Activated CD4-positive, CD25-positive, alpha-beta regulatory T cell treated with anti-CD3 and anti-CD28 coated beads, Interleukin-2, amount 50 U/mL, for 72 hours (primary cell): ENCODE data around the gene PRKCD.
"Not testable (repeated sequence)": the region's sequence is repeated elsewhere in the genome, so short reads cannot be mapped to it uniquely, and the experiment has no call there.

Experiments used
- DNase-seq: peaks from one replicate; pipeline ENCODE4 v3.0.0; 2021

PRKCD gene

DNA sequence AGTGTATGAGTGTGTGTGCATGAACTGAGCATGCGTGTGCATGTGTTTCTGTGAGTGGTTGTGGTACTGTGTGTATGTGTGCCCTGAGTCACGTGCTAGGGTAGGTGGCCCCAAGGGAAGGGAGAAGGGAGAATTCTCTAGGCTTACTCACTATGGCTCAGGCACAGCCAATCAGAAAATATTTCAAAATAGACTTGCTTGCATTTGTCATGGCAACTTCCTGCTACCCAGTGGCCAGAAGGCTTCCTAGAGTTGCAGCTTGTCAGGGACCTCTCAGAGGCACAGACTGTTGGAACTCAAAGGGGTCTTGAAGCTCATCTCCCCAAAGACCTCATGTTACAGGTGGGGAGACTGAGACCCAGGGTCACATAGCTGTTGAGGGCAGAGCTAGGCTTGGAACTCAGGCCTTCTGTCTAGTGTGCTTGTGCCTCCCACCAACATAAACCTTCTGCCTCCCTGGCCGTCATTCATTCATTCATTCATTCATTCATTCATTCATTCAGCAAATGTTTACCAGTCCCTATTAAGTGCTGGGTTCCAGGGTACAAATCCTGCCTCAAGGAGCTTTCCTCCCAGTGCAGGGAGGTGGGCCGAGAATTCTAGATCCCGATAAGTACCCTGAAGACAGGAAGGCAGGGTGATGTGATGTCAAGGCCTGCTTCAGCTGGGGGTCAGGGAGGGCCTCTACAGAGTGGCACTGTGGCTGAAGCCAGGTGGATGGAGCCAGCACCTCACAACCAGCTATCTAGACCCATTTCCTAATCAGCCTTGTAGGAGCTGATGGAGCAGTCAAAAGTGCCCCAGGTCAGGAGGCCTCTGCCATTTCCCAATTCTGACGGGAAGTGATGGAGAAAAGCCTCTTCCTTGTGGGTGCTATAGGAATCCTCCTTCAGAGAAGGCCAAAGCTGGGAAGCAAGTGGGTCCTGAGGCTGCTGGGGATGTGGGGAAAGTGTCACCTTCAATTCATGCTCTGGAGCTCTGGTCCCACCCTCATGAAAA lies 19.9 kb upstream of the PRKCD start:
- no peak for DNase-seq

DNA sequence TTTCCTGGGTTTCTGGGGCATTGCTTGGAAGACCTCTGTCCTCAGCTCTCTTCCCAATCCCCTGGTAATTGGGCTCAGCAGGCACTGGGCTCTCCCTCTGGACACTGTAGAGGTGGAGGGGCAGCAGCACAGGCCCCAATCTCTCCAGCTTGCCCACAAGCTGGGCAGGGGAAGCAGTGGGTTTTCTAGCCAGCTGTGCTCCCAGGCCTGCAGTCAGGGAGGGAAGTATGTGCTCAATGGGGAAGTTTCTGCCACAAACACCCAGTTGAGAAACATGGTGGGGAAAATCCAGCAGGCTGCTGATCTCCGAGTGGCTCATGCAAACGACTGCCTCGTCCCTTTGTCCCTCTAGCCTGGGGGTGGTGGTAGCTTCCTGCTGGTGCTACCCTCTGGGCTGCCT lies 18.0 kb upstream of the PRKCD start:
- DNase-seq, result no peak

DNA sequence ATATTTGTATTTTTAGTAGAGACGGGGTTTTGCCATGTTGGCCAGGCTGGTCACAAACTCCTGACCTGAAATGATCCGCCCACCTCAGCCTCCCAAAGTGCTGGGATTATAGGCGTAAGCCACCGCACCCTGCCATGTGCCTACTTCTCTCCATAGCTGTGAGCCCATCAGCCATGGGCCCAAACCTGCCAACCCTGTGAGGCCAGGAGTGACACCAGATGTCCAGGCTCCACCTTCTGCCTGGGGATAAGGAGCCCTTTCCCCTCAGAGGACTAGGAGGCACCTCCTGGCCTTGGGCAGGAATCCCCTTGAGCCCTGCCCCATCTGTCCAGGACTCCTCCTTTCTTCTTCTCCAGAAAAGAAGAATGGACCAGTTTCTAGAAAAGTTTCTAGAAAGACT lies 16.6 kb upstream of the PRKCD start:
- DNase-seq, result no peak

DNA sequence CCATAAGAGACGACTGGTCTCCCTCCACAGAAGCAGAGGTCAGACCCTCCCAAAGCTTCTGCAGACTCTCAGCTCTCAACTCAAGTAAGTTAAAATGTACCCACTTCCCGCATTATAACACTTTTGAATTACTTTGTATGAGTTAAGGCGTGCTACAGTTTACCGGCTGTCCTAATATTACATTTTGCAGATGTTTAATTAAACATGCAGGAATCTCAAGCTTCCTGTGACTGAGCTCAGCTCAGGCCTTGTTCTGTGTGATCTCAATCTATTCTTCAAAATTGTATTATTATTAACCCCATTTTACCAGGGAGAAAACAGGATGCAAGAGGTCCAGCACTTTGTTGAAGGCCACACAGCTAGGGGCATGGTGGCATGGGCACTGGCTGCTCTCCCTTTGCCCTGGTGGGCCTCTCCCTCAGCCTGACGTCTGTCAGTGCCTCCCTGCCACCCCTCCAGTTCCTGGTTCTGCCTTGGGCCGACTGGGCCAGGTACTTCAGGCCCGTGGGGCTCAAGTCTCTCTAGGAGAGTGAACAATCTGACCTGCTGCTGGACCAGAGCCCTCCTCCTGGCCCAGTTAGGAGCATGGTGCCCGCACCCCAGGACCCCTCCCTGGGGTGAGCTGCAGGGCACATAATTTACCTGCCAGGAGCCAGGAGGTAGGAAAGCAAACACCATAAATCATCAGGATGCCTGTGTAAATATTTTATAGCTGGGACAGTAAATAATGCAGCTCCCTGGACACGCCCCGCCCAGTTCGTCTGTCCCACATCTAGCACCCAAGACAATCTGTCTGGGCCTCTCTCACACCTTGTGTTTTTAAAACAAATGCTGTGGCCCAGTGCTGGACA lies 15.9 kb upstream of the PRKCD start:
- DNase-seq, result no peak

DNA sequence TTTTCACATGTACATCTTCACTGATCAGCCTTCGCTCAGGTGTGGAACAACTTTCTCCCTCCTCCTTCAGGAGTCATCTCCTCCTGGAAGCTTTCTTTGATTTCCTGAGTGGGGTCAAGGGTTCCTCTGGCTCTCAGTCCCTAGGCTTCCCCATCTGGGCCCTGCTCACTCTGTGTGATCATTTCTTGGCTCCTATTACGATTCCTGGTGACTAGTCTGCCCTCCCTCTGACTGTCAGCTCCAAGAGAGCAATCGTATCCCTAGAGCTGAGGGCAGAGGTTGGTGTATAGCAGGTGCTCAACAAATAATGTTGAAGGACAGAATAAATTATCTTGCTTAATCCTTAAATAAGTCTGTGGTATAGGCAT lies 15.3 kb upstream of the PRKCD start:
- DNase-seq, result no peak

DNA sequence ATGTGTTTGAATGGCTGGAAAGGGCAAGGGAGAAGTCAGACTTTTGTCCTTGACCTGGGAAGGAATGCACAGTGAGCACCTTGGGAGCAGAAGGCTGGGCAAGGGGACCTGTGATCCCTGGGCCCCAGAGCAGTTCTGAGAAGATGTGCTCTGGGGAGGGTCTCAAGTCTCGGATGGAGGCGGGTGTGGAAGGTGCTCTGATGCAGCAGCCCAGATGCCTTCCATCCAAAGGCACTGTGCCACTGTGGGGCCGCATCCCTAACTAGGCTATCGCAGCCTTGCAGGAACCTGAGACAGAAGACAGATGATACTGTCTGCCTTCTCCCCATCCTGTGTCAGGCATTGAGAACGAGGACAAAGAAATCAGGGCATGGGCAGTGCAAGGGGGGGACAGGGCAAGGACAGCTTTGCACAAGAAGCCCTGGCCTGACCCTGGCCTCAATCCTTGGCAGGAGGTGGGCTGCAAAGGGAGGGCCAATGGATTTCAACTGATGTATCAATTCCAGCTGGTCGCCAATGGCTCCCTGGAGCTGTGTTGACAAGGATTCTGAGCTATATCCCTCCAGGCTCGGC lies 14.6 kb upstream of the PRKCD start:
- DNase-seq, result no peak

DNA sequence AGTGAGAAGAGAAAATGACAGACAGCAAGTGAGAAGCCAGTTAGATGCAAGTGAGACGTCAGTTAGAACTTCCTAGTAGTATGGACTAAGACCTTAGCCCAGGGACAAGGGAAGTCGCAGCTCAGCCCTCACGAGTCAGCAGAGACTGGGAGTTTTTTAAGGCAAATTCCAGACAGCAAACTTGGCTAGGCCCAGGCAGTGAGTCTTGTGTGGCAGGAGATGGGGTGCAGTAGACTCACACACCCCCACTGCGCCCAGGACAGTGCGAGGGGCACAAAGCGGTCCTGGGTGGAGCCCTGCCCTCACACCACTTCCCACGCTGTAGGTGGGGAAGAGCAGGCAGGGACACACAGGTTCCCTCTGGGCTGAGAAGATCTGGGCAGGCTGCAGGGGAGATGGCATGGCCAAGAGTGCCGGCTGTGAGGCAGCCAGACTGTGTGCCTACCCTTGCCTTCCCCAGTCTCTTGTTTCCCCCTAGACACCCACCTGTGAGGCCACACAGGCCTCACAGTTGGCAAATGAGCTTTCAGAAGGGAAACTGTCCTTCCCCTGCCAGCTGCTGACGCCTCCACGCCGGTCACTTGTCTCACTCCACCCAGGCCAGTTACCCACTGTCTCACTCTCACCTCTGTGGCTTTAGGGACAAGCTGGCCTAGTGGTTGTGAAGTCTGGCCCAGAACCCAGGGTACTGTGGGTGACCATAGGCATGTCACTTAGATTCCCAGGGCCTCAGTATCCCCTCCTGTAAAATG lies 13.7 kb upstream of the PRKCD start:
- DNase-seq, result no peak

DNA sequence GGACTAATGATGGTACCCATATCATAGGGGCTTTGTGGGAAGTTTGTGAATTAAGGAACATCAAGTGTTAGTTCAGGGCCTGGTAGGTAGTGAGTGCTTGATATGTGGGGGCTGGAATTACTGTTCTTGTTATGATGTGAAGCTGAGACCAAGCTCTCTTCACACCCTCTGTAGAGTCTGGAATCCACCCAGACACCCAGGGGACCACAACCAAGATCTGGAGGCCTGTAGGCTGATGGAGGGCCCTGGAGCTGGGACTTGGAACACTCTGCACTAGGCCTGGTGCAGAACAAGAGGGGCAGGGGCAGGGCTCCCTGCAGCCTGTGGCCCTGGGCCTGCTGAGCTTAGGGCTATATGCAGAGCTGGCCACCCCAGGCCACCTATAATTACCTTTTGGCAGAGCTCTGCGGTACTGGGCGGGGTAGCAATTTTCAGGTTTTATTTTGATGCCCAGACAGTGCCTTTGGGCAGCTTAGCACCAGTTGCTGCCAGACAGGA lies 13.1 kb upstream of the PRKCD start:
- DNase-seq, result no peak

DNA sequence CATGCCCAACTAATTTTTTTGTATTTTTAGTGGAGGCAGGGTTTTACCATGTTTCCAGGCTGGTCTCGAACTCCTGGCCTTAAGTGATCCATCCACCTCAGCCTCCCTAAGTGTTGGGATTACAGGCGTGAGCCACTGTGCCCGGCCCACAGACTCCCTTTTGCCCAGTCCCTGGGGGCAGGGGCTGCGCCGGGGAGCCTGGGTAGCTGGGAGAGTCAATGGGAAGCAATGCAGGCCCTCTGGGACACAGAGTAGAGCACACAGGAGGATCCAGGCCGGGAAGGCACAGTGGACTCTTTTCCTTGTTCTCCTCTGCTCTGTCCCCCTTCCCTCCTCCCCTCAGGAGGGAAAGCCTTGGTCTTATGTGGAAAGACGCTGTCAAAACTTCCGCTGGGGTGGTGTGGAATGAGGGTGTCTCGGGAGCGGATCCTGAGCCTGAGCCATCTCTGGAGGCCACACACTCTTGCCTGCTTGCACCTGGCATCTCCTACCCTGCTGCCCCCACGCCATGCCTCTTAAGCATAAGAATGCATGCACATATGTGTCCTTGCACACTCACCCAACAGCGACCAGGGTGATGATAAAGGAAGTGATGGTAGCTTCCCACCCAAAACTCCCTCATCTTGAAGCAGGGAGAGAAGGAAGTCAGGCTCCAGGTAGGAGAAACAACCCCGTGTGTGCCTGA lies 11.9 kb upstream of the PRKCD start:
- DNase-seq, result no peak

DNA sequence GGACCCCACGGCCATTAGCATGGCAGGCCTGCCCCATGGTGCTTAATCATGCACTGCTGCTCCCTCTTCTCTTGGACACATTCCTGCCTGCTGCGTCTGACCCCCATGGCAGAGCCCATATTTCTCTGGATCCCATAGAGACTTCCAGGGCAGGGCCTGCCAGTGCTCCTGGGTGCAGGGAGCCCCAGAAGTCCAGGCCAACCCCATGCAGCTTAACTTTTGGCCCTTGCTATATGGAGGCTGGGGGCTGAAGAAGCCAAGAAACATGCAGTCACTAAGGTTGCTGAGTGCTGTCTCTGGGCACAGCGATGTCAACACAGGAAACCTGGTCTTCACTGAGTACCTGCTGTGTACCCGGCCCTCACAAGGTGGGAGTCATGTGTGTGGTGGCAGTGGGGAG lies 11.3 kb upstream of the PRKCD start:
- no peak for DNase-seq

DNA sequence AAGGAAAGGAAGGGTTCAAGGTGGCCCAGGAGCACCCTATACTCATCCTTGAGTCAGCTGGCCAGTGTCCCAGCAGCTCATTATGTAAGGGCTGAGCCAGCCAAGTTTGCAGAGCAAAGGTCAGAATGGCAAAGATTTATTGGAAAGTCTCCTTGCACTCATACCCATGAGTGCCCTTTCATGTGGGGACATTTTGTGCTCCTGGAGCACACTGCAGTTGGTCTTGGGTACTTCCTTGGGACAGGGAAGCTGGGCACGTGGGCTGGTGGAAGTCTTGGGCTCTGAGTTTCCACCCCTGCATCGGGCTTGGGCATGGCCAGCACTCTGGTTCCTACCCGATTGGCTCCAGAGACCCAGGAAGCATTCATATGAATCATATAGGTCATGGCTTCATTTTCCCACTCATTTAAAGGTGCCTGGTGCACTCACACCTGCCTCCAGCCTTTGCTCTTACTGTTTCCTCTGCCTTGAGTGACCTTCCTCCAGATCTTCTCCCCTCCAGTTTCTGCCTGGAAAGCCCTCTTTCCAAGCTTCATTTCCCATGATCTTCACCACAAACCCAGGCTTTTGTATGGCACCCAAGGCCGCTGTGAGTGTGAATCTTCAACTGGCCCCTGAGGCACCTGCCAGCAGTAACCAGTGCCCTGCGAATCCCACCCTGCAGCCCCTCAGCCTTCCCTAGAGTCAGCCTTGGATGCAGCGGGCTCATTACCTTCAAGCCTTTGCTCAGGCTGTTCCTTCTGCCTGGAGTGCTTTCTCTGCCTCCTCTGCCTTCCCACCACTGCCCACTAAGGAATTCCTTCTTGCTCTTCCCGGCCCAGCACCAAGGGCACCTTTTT lies 10.5 kb upstream of the PRKCD start:
- no peak for DNase-seq

DNA sequence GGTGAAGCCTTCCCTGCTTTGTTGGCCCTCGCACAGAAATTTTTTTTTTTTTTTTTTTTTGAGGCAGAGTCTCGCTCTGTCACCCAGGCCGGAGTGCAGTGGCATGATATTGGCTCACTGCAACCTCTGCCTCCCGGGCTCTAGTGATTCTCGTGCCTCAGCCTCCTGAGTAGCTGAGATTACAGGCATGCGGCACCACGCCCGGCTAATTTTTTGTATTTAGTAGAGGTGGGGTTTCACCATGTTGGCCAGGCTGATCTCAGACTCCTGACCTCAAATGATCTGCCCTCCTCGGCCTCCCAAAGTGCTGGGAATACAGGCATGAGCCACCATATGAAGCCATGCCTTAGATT lies 9.9 kb upstream of the PRKCD start:
- not testable (repeated sequence) for DNase-seq

DNA sequence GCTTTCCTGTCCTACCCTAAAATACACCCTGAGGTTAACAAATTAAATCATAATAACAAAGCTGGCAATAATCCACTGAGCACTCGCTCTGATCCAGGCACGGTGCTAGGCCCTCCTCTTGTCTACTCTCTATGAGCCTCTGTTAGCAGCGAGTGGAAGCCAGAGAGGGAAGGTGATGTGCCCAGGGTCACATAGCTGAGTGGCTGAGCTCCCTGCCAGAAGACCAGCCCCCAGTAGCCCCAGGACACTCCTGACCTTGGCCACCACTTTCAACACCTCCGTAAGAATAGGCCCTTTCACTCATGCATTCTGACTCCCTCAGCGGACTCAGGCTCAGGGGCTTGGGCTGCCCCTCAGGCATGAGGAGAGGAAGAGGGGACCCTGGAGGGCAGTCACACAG lies 9.5 kb upstream of the PRKCD start:
- no peak for DNase-seq

DNA sequence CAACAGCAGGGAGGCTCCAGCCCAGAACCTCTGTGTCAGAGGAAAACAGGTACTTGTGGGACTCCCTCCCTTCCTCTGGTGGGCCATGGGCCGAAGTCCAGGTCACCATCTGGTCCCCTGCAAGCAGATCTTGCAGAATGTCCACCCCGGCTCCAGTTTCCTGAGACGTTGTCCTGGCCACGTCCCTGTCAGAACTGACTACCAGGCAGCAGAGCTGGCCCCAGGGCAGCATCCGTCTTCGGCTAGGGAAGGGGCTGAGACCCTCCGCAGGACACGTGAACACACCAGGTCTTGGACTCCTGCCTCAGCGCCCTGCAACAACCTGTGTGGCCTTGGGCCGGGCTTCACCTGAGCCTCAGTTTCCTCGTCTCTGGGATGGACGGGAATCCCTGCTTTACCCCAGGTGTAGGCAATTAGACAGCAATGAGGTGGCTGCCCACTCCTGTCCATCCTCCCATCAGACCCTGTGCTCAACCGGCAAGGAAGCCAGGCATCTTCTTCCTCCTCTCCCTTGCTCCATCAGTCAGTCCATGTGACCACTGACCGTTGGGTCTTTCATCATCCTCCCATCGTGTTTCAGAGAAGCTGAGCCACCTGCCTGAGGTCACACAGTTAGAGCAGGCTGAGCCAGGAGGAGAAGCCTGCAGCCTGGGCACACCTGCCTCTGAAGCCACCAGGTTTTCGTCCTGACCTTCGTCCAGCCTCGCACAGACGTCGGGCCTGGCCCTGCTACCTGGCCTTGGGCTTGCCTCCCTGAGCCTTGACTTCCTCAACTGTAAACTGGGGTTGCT lies 8.9 kb upstream of the PRKCD start:
- no peak for DNase-seq

DNA sequence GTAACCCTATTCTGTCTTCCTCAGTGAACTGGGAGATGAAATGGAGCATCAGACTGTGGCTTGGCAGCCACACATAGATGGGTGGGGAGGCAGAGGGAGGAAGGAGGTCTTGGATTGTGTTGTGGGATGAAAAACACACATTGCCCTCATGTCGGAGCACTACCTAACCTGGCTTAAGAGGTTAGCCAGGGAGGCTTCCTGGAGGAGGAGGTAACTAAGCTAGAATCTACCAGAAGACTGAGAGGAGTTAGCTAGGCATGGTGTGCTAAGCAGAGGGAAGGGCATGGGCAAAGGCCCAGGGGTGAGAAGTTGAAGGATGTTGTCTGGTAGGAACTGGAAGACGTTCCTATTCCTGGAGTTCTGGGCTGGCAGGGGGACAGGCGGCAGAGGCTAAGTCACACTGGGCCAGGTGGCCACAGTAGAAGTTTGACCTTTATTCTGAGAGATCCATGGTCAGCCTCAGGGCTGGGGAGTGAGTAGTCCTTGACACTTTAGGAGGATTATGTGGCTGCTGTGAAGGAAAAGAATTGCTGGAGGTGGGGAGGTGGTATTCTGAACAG lies 7.7 kb upstream of the PRKCD start:
- DNase-seq, result no peak

DNA sequence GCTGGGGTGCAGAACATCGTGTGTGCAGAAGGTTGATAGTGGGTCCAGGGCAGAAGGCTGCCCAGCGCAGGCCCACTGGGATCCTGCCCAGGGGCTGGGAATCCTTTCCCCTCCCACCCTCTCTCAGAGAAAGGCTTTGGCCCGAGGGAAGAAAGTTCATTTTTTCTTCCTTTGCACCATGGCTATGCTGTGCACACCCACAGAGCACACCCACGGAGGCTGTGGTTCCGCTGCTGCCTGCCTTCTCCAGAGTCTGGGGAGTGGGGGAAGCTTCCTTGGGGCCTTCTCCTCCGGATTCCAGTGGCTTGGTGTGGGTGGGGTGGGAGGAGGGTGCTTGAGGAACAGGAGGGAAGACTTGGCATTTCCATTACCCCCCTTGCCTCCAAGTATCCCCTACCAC lies 7.0 kb upstream of the PRKCD start:
- DNase-seq, result no peak

DNA sequence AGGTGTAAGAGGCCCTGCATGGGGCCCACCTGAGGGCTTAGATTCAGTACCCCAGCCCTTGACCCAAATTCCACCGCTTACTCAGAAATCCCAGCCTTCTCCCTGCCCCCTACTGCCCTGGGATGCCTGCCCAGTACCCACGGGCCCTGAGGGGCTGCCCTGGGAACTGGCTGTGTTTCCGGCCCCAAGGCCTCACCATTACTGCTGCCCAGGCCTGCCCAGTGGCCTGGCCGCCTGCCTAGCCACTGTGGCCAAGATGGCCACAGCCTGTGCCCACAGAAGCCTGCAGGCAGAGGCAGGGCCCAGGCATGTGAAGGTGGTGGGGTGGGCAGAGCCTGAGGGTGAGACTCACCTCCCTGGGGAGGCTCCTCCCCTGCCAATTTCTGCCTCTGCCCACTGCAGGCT lies 6.1 kb upstream of the PRKCD start:
- no peak for DNase-seq

DNA sequence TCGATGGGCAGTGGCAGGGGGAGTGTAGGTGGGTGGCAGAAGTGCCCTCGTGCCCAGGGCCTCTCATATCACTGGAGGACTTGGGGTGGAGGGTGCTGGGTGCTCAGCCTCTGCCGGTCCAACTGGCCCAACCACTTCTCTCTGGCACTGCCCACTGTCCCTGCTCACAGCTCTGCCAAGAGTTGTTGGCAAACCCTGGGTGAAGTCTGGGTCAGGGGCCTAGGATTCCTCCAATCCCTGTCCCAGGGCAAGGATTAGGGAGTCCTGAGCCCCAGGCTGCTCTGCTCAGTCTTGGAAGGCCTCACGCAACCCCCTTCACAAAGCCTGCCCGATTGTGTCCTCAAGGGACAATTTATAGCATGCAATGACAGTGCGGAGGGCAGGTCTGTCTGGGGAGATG lies 5.2 kb upstream of the PRKCD start:
- no peak for DNase-seq

DNA sequence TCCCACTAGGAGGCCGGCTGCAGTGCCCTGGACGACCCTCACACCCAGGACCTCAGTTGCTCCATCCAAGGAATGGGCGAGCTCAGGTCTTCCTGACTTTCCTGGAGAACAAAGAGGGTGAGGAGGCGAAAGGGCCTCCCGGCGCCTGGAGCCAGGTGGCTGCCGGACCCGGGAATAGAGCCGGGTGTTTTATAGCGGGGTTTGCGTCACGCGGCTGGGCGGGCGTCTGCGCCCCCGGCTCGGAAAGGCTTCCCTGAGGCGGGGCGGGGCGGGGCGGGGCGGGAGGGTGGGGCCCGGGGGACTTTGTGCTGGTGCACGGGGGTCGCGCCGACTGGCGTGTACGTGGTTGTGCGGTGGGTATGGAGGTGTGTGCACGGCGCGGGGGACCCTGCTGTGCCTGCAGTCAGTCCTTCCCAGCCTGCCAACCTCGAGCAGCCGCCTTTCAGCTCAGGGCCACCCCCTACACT lies 4.6 kb upstream of the PRKCD start:
- DNase-seq, result no peak
